GM23338 (cell line): ENCODE results near the gene NFE2L1.

Experiments
- CREB1 ChIP-seq: fragments of 250-450 bp; sonication (Bioruptor Pico); IDR thresholded peaks from 2 replicates; pipeline ENCODE4 v1.5.0; 2020; ENCODE audit warnings: low read depth, mild to moderate bottlenecking, moderate library complexity
- CTCF ChIP-seq, 2 experiments: fragments of 200-600 bp in 1 of 2; sonication (generic) in 1 of 2; conservative IDR thresholded peaks; 2 replicates each; pipeline versions ENCODE4 v1.5.1 to v1.6.1; 2016 to 2017; ENCODE audit warnings: antibody characterized with exemption in 2 of 2, low read depth in 2 of 2, mild to moderate bottlenecking in 2 of 2, moderate library complexity in 1 of 2
- ETS1 ChIP-seq: IDR thresholded peaks from 2 replicates; pipeline ENCODE4 v1.6.1; 2016; ENCODE audit warnings: antibody characterized with exemption
- EZH2 ChIP-seq: fragments of 200-600 bp; sonication (generic); IDR thresholded peaks from one replicate; pipeline ENCODE4 v1.8.0; 2017; ENCODE audit warnings: antibody characterized with exemption, mild to moderate bottlenecking, low read depth; ENCODE audit not compliant: unreplicated experiment
- EZH2phosphoT487 ChIP-seq: fragments of 200-600 bp; sonication (generic); IDR thresholded peaks from one replicate; pipeline ENCODE4 v1.8.1; 2018; ENCODE audit warnings: antibody characterized with exemption; ENCODE audit not compliant: unreplicated experiment
- POLR2AphosphoS5 ChIP-seq: IDR thresholded peaks from 2 replicates; pipeline ENCODE4 v1.6.1; 2016; ENCODE audit warnings: antibody characterized with exemption, low read depth
- REST ChIP-seq: IDR thresholded peaks from one replicate; pipeline ENCODE4 v1.6.1; 2018; ENCODE audit warnings: antibody characterized with exemption; ENCODE audit not compliant: unreplicated experiment
- ZNF114 ChIP-seq: fragments of 250-450 bp; sonication (Bioruptor Pico); IDR thresholded peaks from 2 replicates; pipeline ENCODE4 v1.5.0; 2020; ENCODE audit warnings: mild to moderate bottlenecking, moderate library complexity
- ZNF331 ChIP-seq: fragments of 250-450 bp; sonication (Bioruptor Pico); IDR thresholded peaks from 2 replicates; pipeline ENCODE4 v1.5.0; 2020; ENCODE audit warnings: low read depth, mild to moderate bottlenecking, moderate library complexity
- ZNF462 ChIP-seq: fragments of 250-450 bp; sonication (Bioruptor Pico); IDR thresholded peaks from 2 replicates; pipeline ENCODE4 v1.5.0; 2020; ENCODE audit warnings: mild to moderate bottlenecking, moderate library complexity

GRCh38 chr17:48107137-48108055 is 59.2 kb downstream of the NFE2L1 start, which contains the start of gene SNX11:
- TF ChIP-seq CTCF (conservative IDR thresholded peaks at IDR 0.05; ENCODE audit: low read depth in 2 of 2) (0 out of 4 replicates have a peak, but pooled peaks of 1 of the 2 experiments have one; percentile 5), POLR2AphosphoS5 (peak; percentile 79), EZH2phosphoT487 (no peak), CREB1 (CRISPR knock-in tag) (peak; percentile 49), EZH2 (no peak), REST (no peak), ZNF462 (CRISPR knock-in tag) (no peak), ZNF114 (CRISPR knock-in tag) (no peak), ETS1 (peak; percentile 73; the same call in 1 of the 2 replicates), ZNF331 (CRISPR knock-in tag) (no peak)
